HUES64 (cell line): ENCODE results near the gene FFAR3.

Experiments used
- H3K27ac ChIP-seq: 2 replicates; pipeline ENCODE4 v1.7.0; 2013; ENCODE audit warnings: low read depth, low read length, inconsistent platforms
- H3K27me3 ChIP-seq: 2 replicates; pipeline ENCODE4 v1.6.1; 2013; ENCODE audit warnings: mild to moderate bottlenecking, low read length; ENCODE audit not compliant: insufficient read depth
- H3K36me3 ChIP-seq: 2 replicates; pipeline ENCODE4 v1.6.1; 2013; ENCODE audit warnings: mild to moderate bottlenecking, low read length; ENCODE audit not compliant: insufficient read depth
- H3K4me1 ChIP-seq: 2 replicates; pipeline ENCODE4 v1.6.1; 2013; ENCODE audit warnings: mild to moderate bottlenecking, low read length, moderate library complexity; ENCODE audit not compliant: insufficient read depth
- H3K4me3 ChIP-seq: 2 replicates; pipeline ENCODE4 v1.5.1; 2013; ENCODE audit warnings: mild to moderate bottlenecking, low read length, moderate library complexity
- H3K9ac ChIP-seq: 2 replicates; pipeline ENCODE4 v1.6.1; 2013; ENCODE audit warnings: mild to moderate bottlenecking, low read depth, low read length
- H3K9me3 ChIP-seq: 2 replicates; pipeline ENCODE4 v1.6.1; 2013; ENCODE audit warnings: low read depth, low read length; ENCODE audit not compliant: insufficient read depth
- WGBS: fragments of 150-250, 120-280 bp; methylation state at CpG from one replicate; pipeline ENCODE4 v1.1.7; 2013; ENCODE audit warnings: missing lambda C conversion rate; 5-methylcytosine and 5-hydroxymethylcytosine counted together

FFAR3 gene

GRCh38 chr19:35331551-35332214 is 26.6 kb upstream of the FFAR3 start:
- Histone ChIP-seq H3K27ac (no peak overlapping the region), H3K36me3 (no peaks in the 10 kb centered on the region), H3K9me3 (no peaks in the 10 kb centered on the region), H3K27me3 (no peaks in the 10 kb centered on the region), H3K9ac (no peak overlapping the region), H3K4me3 (no peak overlapping the region), H3K4me1 (0 out of 2 replicates have a peak, but pooled peaks cover 2% of the 10 kb centered on the region)
- 91% methylated on average over 12 of the region's 14 CpGs for WGBS

GRCh38 chr19:35332817-35333216 is 25.4 kb upstream of the FFAR3 start:
- 91% methylated on average over 12 of the region's 12 CpGs for WGBS
- H3K36me3 ChIP-seq, result no peaks in the 10 kb centered on the region
- 0 out of 2 replicates have a peak, but pooled peaks cover 2% of the 10 kb centered on the region for H3K4me1 ChIP-seq
- no peak overlapping the region for H3K9ac ChIP-seq
- no peaks in the 10 kb centered on the region for H3K9me3 ChIP-seq
- no peaks in the 10 kb centered on the region for H3K27me3 ChIP-seq
- H3K4me3 ChIP-seq, result no peak overlapping the region
- no peak overlapping the region for H3K27ac ChIP-seq

- WGBS, result 95% methylated on average over 9 of the region's 10 CpGs
- H3K4me3 ChIP-seq, result no peak overlapping the region
- no peaks in the 10 kb centered on the region for H3K9me3 ChIP-seq
- H3K27ac ChIP-seq, result no peak overlapping the region
- no peaks in the 10 kb centered on the region for H3K4me1 ChIP-seq
- no peaks in the 10 kb centered on the region for H3K36me3 ChIP-seq
- H3K9ac ChIP-seq, result no peak overlapping the region
- no peaks in the 10 kb centered on the region for H3K27me3 ChIP-seq
These were observed 24.0 kb upstream of the FFAR3 start for GRCh38 chr19:35334144-35334753.

GRCh38 chr19:35336166-35336955 is 21.9 kb upstream of the FFAR3 start:
- Histone ChIP-seq H3K4me3 (no peak overlapping the region), H3K9ac (no peak overlapping the region), H3K9me3 (no peaks in the 10 kb centered on the region), H3K27ac (no peak overlapping the region), H3K4me1 (no peaks in the 10 kb centered on the region), H3K27me3 (no peaks in the 10 kb centered on the region), H3K36me3 (no peaks in the 10 kb centered on the region)
- WGBS, result 92% methylated on average over 21 of the region's 21 CpGs

GRCh38 chr19:35337097-35337983 is 20.9 kb upstream of the FFAR3 start:
- H3K9ac ChIP-seq, result no peak overlapping the region
- WGBS, result 89% methylated on average over 25 of the region's 25 CpGs
- H3K4me3 ChIP-seq, result no peak overlapping the region
- no peaks in the 10 kb centered on the region for H3K9me3 ChIP-seq
- no peaks in the 10 kb centered on the region for H3K36me3 ChIP-seq
- no peaks in the 10 kb centered on the region for H3K4me1 ChIP-seq
- H3K27ac ChIP-seq, result no peak overlapping the region
- H3K27me3 ChIP-seq, result no peaks in the 10 kb centered on the region

- no peaks in the 10 kb centered on the region for H3K9me3 ChIP-seq
- H3K4me1 ChIP-seq, result no peaks in the 10 kb centered on the region
- no peaks in the 10 kb centered on the region for H3K36me3 ChIP-seq
- H3K9ac ChIP-seq, result no peak overlapping the region
- 94% methylated on average over 13 of the region's 13 CpGs for WGBS
- no peaks in the 10 kb centered on the region for H3K27me3 ChIP-seq
- H3K27ac ChIP-seq, result no peak overlapping the region
- no peak overlapping the region for H3K4me3 ChIP-seq
These were observed 20.3 kb upstream of the FFAR3 start for GRCh38 chr19:35337984-35338296.

GRCh38 chr19:35340431-35340830 is 17.8 kb upstream of the FFAR3 start:
- Histone ChIP-seq H3K4me3 (no peak overlapping the region), H3K9me3 (no peaks in the 10 kb centered on the region), H3K27ac (no peak overlapping the region), H3K27me3 (no peaks in the 10 kb centered on the region), H3K36me3 (no peaks in the 10 kb centered on the region), H3K9ac (no peak overlapping the region), H3K4me1 (no peaks in the 10 kb centered on the region)
- 93% methylated on average over 11 of the region's 11 CpGs for WGBS

GRCh38 chr19:35341006-35341405 is 17.3 kb upstream of the FFAR3 start:
- Histone ChIP-seq H3K27ac (no peak overlapping the region), H3K27me3 (no peaks in the 10 kb centered on the region), H3K4me1 (no peaks in the 10 kb centered on the region), H3K9me3 (no peaks in the 10 kb centered on the region), H3K36me3 (no peaks in the 10 kb centered on the region), H3K4me3 (no peak overlapping the region), H3K9ac (no peak overlapping the region)
- WGBS, result 92% methylated on average over 16 of the region's 16 CpGs

- H3K4me3 ChIP-seq, result no peak overlapping the region
- H3K4me1 ChIP-seq, result no peaks in the 10 kb centered on the region
- H3K27me3 ChIP-seq, result no peaks in the 10 kb centered on the region
- WGBS, result 96% methylated on average over 14 of the region's 14 CpGs
- no peaks in the 10 kb centered on the region for H3K9me3 ChIP-seq
- H3K9ac ChIP-seq, result no peak overlapping the region
- H3K27ac ChIP-seq, result no peak overlapping the region
- H3K36me3 ChIP-seq, result no peaks in the 10 kb centered on the region
These were observed 16.6 kb upstream of the FFAR3 start for GRCh38 chr19:35341565-35342225.

GRCh38 chr19:35342430-35342829 is 15.8 kb upstream of the FFAR3 start:
- WGBS, result 72% methylated on average over 5 of the region's 5 CpGs
- Histone ChIP-seq H3K27ac (no peak overlapping the region), H3K36me3 (no peaks in the 10 kb centered on the region), H3K4me3 (no peak overlapping the region), H3K9ac (no peak overlapping the region), H3K9me3 (no peaks in the 10 kb centered on the region), H3K27me3 (no peaks in the 10 kb centered on the region), H3K4me1 (no peaks in the 10 kb centered on the region)
